SK-N-MC (cell line): ENCODE results near the gene VEPH1.
"Not testable (repeated sequence)": the region's sequence is repeated elsewhere in the genome, so short reads cannot be mapped to it uniquely, and the experiment has no call there.

Experiments used
- DNase-seq: peaks from one replicate; pipeline ENCODE4 v3.0.0-alpha.2; 2011; ENCODE audit warnings: low read depth, low spot score
- H3K27ac ChIP-seq: fragments of 200-600 bp; sonication (generic); 2 replicates; pipeline ENCODE4 v1.5.1; 2016; ENCODE audit warnings: mixed run types
- H3K36me3 ChIP-seq: fragments of 200-600 bp; sonication (generic); 2 replicates; pipeline ENCODE4 v1.6.1; 2017; ENCODE audit warnings: antibody characterized with exemption, low read length, mixed read lengths; ENCODE audit not compliant: insufficient read depth
- H3K4me3 ChIP-seq: fragments of 200-600 bp; sonication (generic); 2 replicates; pipeline ENCODE4 v1.5.1; 2016
- H3K9ac ChIP-seq: fragments of 200-600 bp; sonication (generic); 2 replicates; pipeline ENCODE4 v1.8.0; 2017; ENCODE audit warnings: mixed run types, mixed read lengths; ENCODE audit not compliant: insufficient read length
- H3K9me3 ChIP-seq: fragments of 200-600 bp; sonication (generic); 2 replicates; pipeline ENCODE4 v1.6.1; 2017; ENCODE audit warnings: low read depth, mild to moderate bottlenecking, antibody characterized with exemption, low read length, moderate library complexity, mixed read lengths
- EZH2 ChIP-seq: fragments of 200-600 bp; sonication (generic); IDR thresholded peaks from one replicate; pipeline ENCODE4 v1.6.1; 2017; ENCODE audit warnings: antibody characterized with exemption
- FOXP2 ChIP-seq: optimal IDR thresholded peaks from 2 replicates; pipeline ENCODE3; 2011; ENCODE audit warnings: mild to moderate bottlenecking, moderate library complexity; ENCODE audit not compliant: insufficient read depth; ENCODE audit errors: extremely low read length, control extremely low read depth
- POLR2AphosphoS5 ChIP-seq: IDR thresholded peaks from 2 replicates; pipeline ENCODE4 v1.6.1; 2012; ENCODE audit warnings: mild to moderate bottlenecking, low read depth, low read length, borderline replicate concordance

Gene VEPH1

GRCh38 chr3:157333551-157333991 is 169.6 kb downstream of the VEPH1 start:
- Histone ChIP-seq H3K36me3 (no peaks in the 10 kb centered on the region), H3K27ac (peak overlapping the region; percentile 3; the same call in 1 of the 2 replicates), H3K9ac (no peak overlapping the region), H3K4me3 (peak overlapping the region; percentile 4; the same call in 1 of the 2 replicates), H3K9me3 (no peaks in the 10 kb centered on the region)
- no peak for DNase-seq
- no peak for TF ChIP-seq FOXP2
- TF ChIP-seq POLR2AphosphoS5, result no peak
- TF ChIP-seq EZH2, result no peak

- no peak for TF ChIP-seq EZH2
- TF ChIP-seq FOXP2, result no peak
Measured at GRCh38 chr3:157330206-157330605, 173.0 kb downstream of the VEPH1 start.

GRCh38 chr3:157329551-157329950 is 173.7 kb downstream of the VEPH1 start:
- Histone ChIP-seq H3K27ac (peak overlapping the region; percentile 94), H3K9me3 (no peaks in the 10 kb centered on the region), H3K36me3 (no peaks in the 10 kb centered on the region), H3K9ac (peak overlapping the region; percentile 47), H3K4me3 (peak overlapping the region; percentile 70)
- TF ChIP-seq FOXP2, result no peak
- no peak for TF ChIP-seq EZH2
- TF ChIP-seq POLR2AphosphoS5, result no peak
- no peak for DNase-seq

More at GRCh38 chr3:157330206-157330605, 173.0 kb downstream of the VEPH1 start:
- H3K36me3 ChIP-seq, result no peaks in the 10 kb centered on the region
- peak overlapping the region; percentile 94 for H3K27ac ChIP-seq
- H3K9ac ChIP-seq, result peak overlapping the region; percentile 47
- H3K4me3 ChIP-seq, result peak overlapping the region; percentile 70
- DNase-seq, result no peak
- no peaks in the 10 kb centered on the region for H3K9me3 ChIP-seq

GRCh38 chr3:157327837-157328236 is 175.4 kb downstream of the VEPH1 start:
- no peak overlapping the region for H3K9ac ChIP-seq
- H3K4me3 ChIP-seq, result no peak overlapping the region
- H3K36me3 ChIP-seq, result no peaks in the 10 kb centered on the region
- no peaks in the 10 kb centered on the region for H3K9me3 ChIP-seq
- no peak overlapping the region for H3K27ac ChIP-seq
- DNase-seq, result no peak
- TF ChIP-seq POLR2AphosphoS5 (no peak), EZH2 (no peak), FOXP2 (no peak)

GRCh38 chr3:157327018-157327417 is 176.2 kb downstream of the VEPH1 start:
- H3K36me3 ChIP-seq, result no peaks in the 10 kb centered on the region
- no peak for DNase-seq
- H3K9ac ChIP-seq, result no peak overlapping the region
- H3K27ac ChIP-seq, result no peak overlapping the region
- no peaks in the 10 kb centered on the region for H3K9me3 ChIP-seq
- H3K4me3 ChIP-seq, result no peak overlapping the region
- no peak for TF ChIP-seq EZH2
- no peak for TF ChIP-seq FOXP2
- TF ChIP-seq POLR2AphosphoS5, result no peak

GRCh38 chr3:157324869-157325268 is 178.3 kb downstream of the VEPH1 start:
- H3K9ac ChIP-seq, H3K36me3 ChIP-seq, H3K9me3 ChIP-seq, DNase-seq, H3K27ac ChIP-seq, H3K4me3 ChIP-seq: not testable (repeated sequence)

- H3K9me3 ChIP-seq, result no peaks in the 10 kb centered on the region
- no peaks in the 10 kb centered on the region for H3K36me3 ChIP-seq
Measured at GRCh38 chr3:157323360-157323759, 179.9 kb downstream of the VEPH1 start.

GRCh38 chr3:157319672-157320071 is 183.5 kb downstream of the VEPH1 start:
- Histone ChIP-seq H3K9ac (no peak overlapping the region), H3K36me3 (no peaks in the 10 kb centered on the region), H3K4me3 (no peak overlapping the region), H3K27ac (no peak overlapping the region), H3K9me3 (no peaks in the 10 kb centered on the region)
- DNase-seq, result no peak
- TF ChIP-seq EZH2 (no peak), POLR2AphosphoS5 (no peak), FOXP2 (no peak)

More at GRCh38 chr3:157323360-157323759, 179.9 kb downstream of the VEPH1 start:
- Histone ChIP-seq H3K4me3 (no peak overlapping the region), H3K27ac (no peak overlapping the region), H3K9ac (no peak overlapping the region)
- no peak for TF ChIP-seq POLR2AphosphoS5
- no peak for TF ChIP-seq EZH2
- no peak for TF ChIP-seq FOXP2
- DNase-seq, result no peak

- Histone ChIP-seq H3K9me3 (no peaks in the 10 kb centered on the region), H3K4me3 (no peak overlapping the region), H3K9ac (no peak overlapping the region), H3K36me3 (no peaks in the 10 kb centered on the region), H3K27ac (no peak overlapping the region)
- DNase-seq, result no peak
- TF ChIP-seq EZH2 (no peak), POLR2AphosphoS5 (no peak), FOXP2 (no peak)
Measured at GRCh38 chr3:157318639-157319288, 184.5 kb downstream of the VEPH1 start.

GRCh38 chr3:157317895-157318294 is 185.3 kb downstream of the VEPH1 start:
- DNase-seq, result no peak
- no peaks in the 10 kb centered on the region for H3K36me3 ChIP-seq
- no peak overlapping the region for H3K27ac ChIP-seq
- no peak overlapping the region for H3K9ac ChIP-seq
- TF ChIP-seq POLR2AphosphoS5 (no peak), EZH2 (no peak), FOXP2 (no peak)
- H3K4me3 ChIP-seq, result no peak overlapping the region
- no peaks in the 10 kb centered on the region for H3K9me3 ChIP-seq
